Measurements from ENCODE around the gene MMP2. TPM values are rescaled to one million over a fixed set of nuclear protein-coding genes. Genes with fewer than 3 reads are reported as not detected.

MMP2 gene
- total and polyA plus RNA-seq, 2 of the 8 experiments (the other 6 are each of a cell fraction or from before 2014, with no cell fraction given), result 33.6 to 58.2 TPM

GRCh38 chr16:55491691-55492090 is 12.7 kb downstream of the MMP2 start:
- POLR2A ChIA-PET (ENCODE audit: partially characterized antibody), result no interaction called here
- no peaks in the 10 kb centered on the region for H3K27me3 ChIP-seq (replicated peaks in 1 of 4; ENCODE audit: control insufficient read depth in 3 of 4, extremely low read depth in 1 of 4, insufficient read depth in 3 of 4, low read length in 3 of 4)
- no peak overlapping the region for H4K8ac ChIP-seq (ENCODE audit: extremely low read depth, insufficient read depth, low read length)
- H3K14ac ChIP-seq (ENCODE audit: insufficient read length), result no peak overlapping the region
- DNase-seq (ENCODE audit: low read depth in 1 of 2, low spot score in 2 of 2), result no peak
- no peak overlapping the region for H3K56ac ChIP-seq (replicated peaks; ENCODE audit: insufficient read length, low read depth, low read length)
- no peak overlapping the region for H3K4me3 ChIP-seq (ENCODE audit: extremely low read depth in 1 of 4, insufficient read depth in 2 of 4, low read depth in 3 of 4, low read length in 4 of 4)
- H2BK12ac ChIP-seq (ENCODE audit: low read depth, low read length), result no peak overlapping the region
- H3K18ac ChIP-seq (ENCODE audit: extremely low read depth, low read length), result no peak overlapping the region
- H3K79me2 ChIP-seq (ENCODE audit: control insufficient read depth in 1 of 2, insufficient read depth in 2 of 2, low read length in 2 of 2), result no peaks in the 10 kb centered on the region
- no peak overlapping the region for H2AFZ ChIP-seq (ENCODE audit: low read length)
- no peak overlapping the region for H4K91ac ChIP-seq (replicated peaks; ENCODE audit: insufficient read length, low read length)
- no peak for TF ChIP-seq SIN3A (conservative IDR thresholded peaks at IDR 0.05 in 1 of 2, IDR thresholded peaks at IDR 0.05 in 1 of 2; ENCODE audit: low read depth in 1 of 2, low read length in 2 of 2)
- H3K36me3 ChIP-seq (ENCODE audit: control insufficient read depth in 2 of 4, insufficient read depth in 4 of 4, low read length in 3 of 4), result no peaks in the 10 kb centered on the region
- no peak overlapping the region for H3K4ac ChIP-seq (replicated peaks; ENCODE audit: insufficient read length, low read depth, low read length)
- no peaks in the 10 kb centered on the region; the same call in 1 of the 2 replicates for H3K23me2 ChIP-seq (ENCODE audit: low read depth, low read length)
- peaks cover 0 to 5% (median 1%) of the 10 kb centered on the region in 4 experiments; a peak in 2 of 7 replicates for H3K4me1 ChIP-seq (replicated peaks in 1 of 4; ENCODE audit: control insufficient read depth in 3 of 4, insufficient read depth in 4 of 4, low read length in 3 of 4)
- FAIRE-seq, result no peak
- no peak overlapping the region for H3K4me2 ChIP-seq (ENCODE audit: insufficient read depth in 1 of 2, low read depth in 2 of 2, low read length in 2 of 2)
- H2AK5ac ChIP-seq (ENCODE audit: low read depth, low read length), result no peak overlapping the region
- no peaks in the 10 kb centered on the region for H3K79me1 ChIP-seq (ENCODE audit: low read depth, low read length)
- peaks cover 0 to 1% of the 10 kb centered on the region in 2 experiments for H4K20me1 ChIP-seq (replicated peaks in 1 of 2; ENCODE audit: control insufficient read depth in 1 of 2, insufficient read depth in 2 of 2, low read length in 2 of 2)
- H4K5ac ChIP-seq (ENCODE audit: insufficient read length, low read depth, low read length), result no peak overlapping the region
- H2BK20ac ChIP-seq (ENCODE audit: low read length), result no peak overlapping the region
- no peak overlapping the region for H2BK5ac ChIP-seq (ENCODE audit: low read depth, low read length)
- H2BK120ac ChIP-seq (replicated peaks; ENCODE audit: low read depth, low read length), result no peak overlapping the region
- H3K9me3 ChIP-seq (ENCODE audit: insufficient read depth in 2 of 2, low read depth in 1 of 2, low read length in 1 of 2), result no peaks in the 10 kb centered on the region
- CTCF ChIA-PET (ENCODE audit: partially characterized antibody), result interaction anchor here (0.6 to 5.8 kb wide), 6 partner anchors 10 to 466 kb away, joined by 3 to 39 read pairs (median 4); no protein-coding TSS in a partner anchor
- H3K23ac ChIP-seq (ENCODE audit: insufficient read length), result no peak overlapping the region
- H2BK15ac ChIP-seq (ENCODE audit: low read length), result no peak overlapping the region
- no peak overlapping the region for H3K27ac ChIP-seq (ENCODE audit: low read depth, low read length)
- WGBS, 2 experiments (ENCODE audit: extremely low coverage in 1 of 2, insufficient coverage in 1 of 2, insufficient read length in 1 of 2, insufficient replicate concordance in 2 of 2, low coverage in 1 of 2, low lambda C conversion rate in 2 of 2, missing lambda C conversion rate in 1 of 2), result 96% methylated on average over 4 of the region's 7 CpGs; no CpG with 5 or more reads in 1 of the 2 experiments
- no peak overlapping the region for H3K9ac ChIP-seq (replicated peaks in 1 of 4; ENCODE audit: extremely low read depth in 1 of 4, low read depth in 3 of 4, low read length in 3 of 4)
